Breast epithelium (tissue), 3 donors: ENCODE results near the gene ZNF618.

Source experiments
- POLR2AphosphoS5 ChIP-seq, 3 donors: sonication (generic); formaldehyde crosslinking; IDR thresholded peaks; one replicate each; pipeline ENCODE4 v1.6.1; 2017; ENCODE audit warnings: antibody characterized with exemption in 3 of 3
- TF ChIP-seq, protein P1 (sequence below), 3 donors: fragments of 450-650 bp; IDR thresholded peaks; one replicate each; pipeline ENCODE4 v1.5.1; 2016 to 2017; ENCODE audit warnings: antibody characterized with exemption in 3 of 3, mild to moderate bottlenecking in 3 of 3, moderate library complexity in 3 of 3

DNA sequence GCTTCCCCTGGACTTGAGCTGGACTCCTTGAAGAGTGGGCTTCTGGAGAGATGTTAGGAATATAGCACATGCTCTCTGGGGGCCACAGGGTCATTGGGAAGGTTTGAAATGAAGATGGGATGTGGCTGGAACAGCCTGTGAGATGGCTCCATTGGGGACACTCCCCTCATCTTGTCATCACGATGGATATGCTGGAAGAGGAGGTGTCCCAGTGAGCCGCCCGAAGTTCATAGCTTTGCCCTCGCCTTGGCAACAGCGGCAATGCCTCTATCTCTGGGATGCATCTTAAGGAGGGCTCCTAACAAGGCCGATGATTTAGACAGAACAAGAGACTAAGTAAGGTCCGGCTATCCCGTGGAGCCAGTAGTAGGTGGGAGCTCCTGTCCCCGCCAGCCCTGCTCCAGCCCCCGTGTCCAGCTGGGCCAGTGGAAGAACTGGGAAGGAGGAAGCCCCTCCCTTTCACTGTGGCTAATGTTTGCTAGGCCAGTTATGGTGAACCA is 178.1 kb downstream of the ZNF618 start:
- TF ChIP-seq, protein P1, sequence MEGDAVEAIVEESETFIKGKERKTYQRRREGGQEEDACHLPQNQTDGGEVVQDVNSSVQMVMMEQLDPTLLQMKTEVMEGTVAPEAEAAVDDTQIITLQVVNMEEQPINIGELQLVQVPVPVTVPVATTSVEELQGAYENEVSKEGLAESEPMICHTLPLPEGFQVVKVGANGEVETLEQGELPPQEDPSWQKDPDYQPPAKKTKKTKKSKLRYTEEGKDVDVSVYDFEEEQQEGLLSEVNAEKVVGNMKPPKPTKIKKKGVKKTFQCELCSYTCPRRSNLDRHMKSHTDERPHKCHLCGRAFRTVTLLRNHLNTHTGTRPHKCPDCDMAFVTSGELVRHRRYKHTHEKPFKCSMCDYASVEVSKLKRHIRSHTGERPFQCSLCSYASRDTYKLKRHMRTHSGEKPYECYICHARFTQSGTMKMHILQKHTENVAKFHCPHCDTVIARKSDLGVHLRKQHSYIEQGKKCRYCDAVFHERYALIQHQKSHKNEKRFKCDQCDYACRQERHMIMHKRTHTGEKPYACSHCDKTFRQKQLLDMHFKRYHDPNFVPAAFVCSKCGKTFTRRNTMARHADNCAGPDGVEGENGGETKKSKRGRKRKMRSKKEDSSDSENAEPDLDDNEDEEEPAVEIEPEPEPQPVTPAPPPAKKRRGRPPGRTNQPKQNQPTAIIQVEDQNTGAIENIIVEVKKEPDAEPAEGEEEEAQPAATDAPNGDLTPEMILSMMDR (IDR thresholded peaks at IDR 0.05), result no peak
- no peak for TF ChIP-seq POLR2AphosphoS5 (IDR thresholded peaks at IDR 0.05)
